Mammary epithelial cell (primary cell): Measurements from ENCODE around the gene DSE.

Experiments
- CTCF ChIP-seq, 2 donors: IDR thresholded peaks in 1 of 2; conservative IDR thresholded peaks in 1 of 2; 2 replicates each; pipeline ENCODE4 v1.5.1; 2011 to 2012; ENCODE audit warnings: inconsistent platforms in 2 of 2, low read length in 2 of 2, mild to moderate bottlenecking in 2 of 2, control low read depth in 1 of 2, low read depth in 1 of 2; ENCODE audit not compliant: insufficient read depth in 1 of 2; ENCODE audit errors: extremely low read depth in 1 of 2
- EZH2 ChIP-seq: IDR thresholded peaks from 2 replicates; pipeline ENCODE4 v1.6.1; 2012; ENCODE audit warnings: low read length, inconsistent platforms, borderline replicate concordance

- no peak for TF ChIP-seq CTCF (conservative IDR thresholded peaks at IDR 0.05 in 1 of 2, IDR thresholded peaks at IDR 0.05 in 1 of 2; ENCODE audit: extremely low read depth in 1 of 2, insufficient read depth in 1 of 2, low read depth in 1 of 2, low read length in 2 of 2)
- TF ChIP-seq EZH2 = no peak
These were observed 28.5 kb downstream of the DSE start for GRCh38 chr6:116399287-116399686.
